GM12864 (cell line): ENCODE measurements around the gene SLC24A4.

Source experiments
- DNase-seq: peaks from one replicate; pipeline ENCODE4 v3.0.0-alpha.2; 2011; ENCODE audit warnings: low read depth
- H3K4me3 ChIP-seq: 2 replicates; pipeline ENCODE4 v1.5.1; 2011; ENCODE audit warnings: mild to moderate bottlenecking, low read depth, low read length, control low read depth
- CTCF ChIP-seq: IDR thresholded peaks from 2 replicates; pipeline ENCODE4 v1.5.1; 2011; ENCODE audit warnings: low read depth, mild to moderate bottlenecking, moderate library complexity, low read length, control low read depth, inconsistent platforms; ENCODE audit errors: missing control alignments

SLC24A4 gene

GRCh38 chr14:92486881-92487280, 163.9 kb downstream of the SLC24A4 start:
- no peak for DNase-seq
- no peak overlapping the region for H3K4me3 ChIP-seq
- TF ChIP-seq CTCF: no peak

GRCh38 chr14:92487513-92488133, 164.7 kb downstream of the SLC24A4 start:
- no peak for TF ChIP-seq CTCF
- no peak overlapping the region for H3K4me3 ChIP-seq
- no peak for DNase-seq

- DNase-seq: no peak
- no peak overlapping the region for H3K4me3 ChIP-seq
- TF ChIP-seq CTCF: no peak
Measured at GRCh38 chr14:92489394-92490238, 166.7 kb downstream of the SLC24A4 start.

GRCh38 chr14:92490239-92490959, 167.4 kb downstream of the SLC24A4 start:
- H3K4me3 ChIP-seq: no peak overlapping the region
- no peak for TF ChIP-seq CTCF
- DNase-seq: no peak

GRCh38 chr14:92491782-92492181, 168.8 kb downstream of the SLC24A4 start:
- TF ChIP-seq CTCF: no peak
- no peak for DNase-seq
- no peak overlapping the region for H3K4me3 ChIP-seq

GRCh38 chr14:92492258-92492657, 169.3 kb downstream of the SLC24A4 start:
- H3K4me3 ChIP-seq: no peak overlapping the region
- no peak for TF ChIP-seq CTCF
- no peak for DNase-seq
